HL-60 (cell line): Measurements from ENCODE around the gene RHBDL3.

Source experiments
- DNase-seq, 2 experiments: peaks; one replicate each; pipeline ENCODE4 v3.0.0-alpha.2; 2010 to 2020; ENCODE audit warnings: low read depth in 1 of 2, low spot score in 1 of 2
- H3K27ac ChIP-seq: fragments of 250-450 bp; sonication (Bioruptor Pico); replicated peaks from 2 replicates; pipeline ENCODE4 v1.5.1; 2020; ENCODE audit warnings: mild to moderate bottlenecking, moderate library complexity
- H3K27me3 ChIP-seq: fragments of 250-450 bp; sonication (Bioruptor Pico); 2 replicates; pipeline ENCODE4 v1.5.1; 2021; ENCODE audit warnings: mild to moderate bottlenecking, moderate library complexity; ENCODE audit not compliant: insufficient read depth, poor library complexity, severe bottlenecking
- H3K4me3 ChIP-seq: replicated peaks from 2 replicates; pipeline ENCODE4 v1.5.1; 2011; ENCODE audit warnings: mild to moderate bottlenecking, control low read depth, low read length; ENCODE audit not compliant: insufficient read depth
- GABPA ChIP-seq: IDR thresholded peaks from 2 replicates; pipeline ENCODE4 v1.6.1; 2012; ENCODE audit warnings: low read depth
- POLR2AphosphoS5 ChIP-seq: IDR thresholded peaks from 2 replicates; pipeline ENCODE4 v1.6.1; 2012; ENCODE audit warnings: low read depth
- SPI1 ChIP-seq: IDR thresholded peaks from 2 replicates; pipeline ENCODE4 v1.6.1; 2012; ENCODE audit warnings: low read depth, mild to moderate bottlenecking, borderline replicate concordance
- TF ChIP-seq, protein P1 (sequence below): IDR thresholded peaks from one replicate; pipeline ENCODE4 v1.5.1; 2011; ENCODE audit warnings: low read length, control low read depth, inconsistent platforms; ENCODE audit not compliant: insufficient read depth
- TF ChIP-seq, protein P2 (sequence below): IDR thresholded peaks from 2 replicates; pipeline ENCODE4 v1.6.1; 2012; ENCODE audit warnings: low read depth; ENCODE audit not compliant: insufficient replicate concordance

Gene RHBDL3

DNA sequence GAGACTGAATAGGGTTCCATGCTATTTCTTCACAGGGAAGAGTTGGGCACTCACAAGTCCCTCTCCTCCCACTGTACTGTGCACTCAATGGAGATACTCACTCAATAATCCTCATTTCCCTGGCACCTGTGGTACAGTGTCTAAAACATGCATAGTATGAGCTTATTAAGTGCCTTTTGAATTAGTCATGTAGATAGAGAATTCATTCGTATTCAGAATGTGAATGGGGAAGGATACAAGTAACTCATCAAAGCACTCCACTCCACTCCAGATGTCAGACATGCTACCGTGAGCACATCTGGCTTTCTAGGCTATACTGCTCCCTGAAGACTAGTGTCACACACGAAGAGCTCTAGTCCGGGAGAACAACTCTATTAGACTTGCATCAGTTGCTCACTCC lies 70.1 kb downstream of the RHBDL3 start:
- no peak for DNase-seq
- H3K27me3 ChIP-seq, result no peaks in the 10 kb centered on the region
- no peak overlapping the region for H3K27ac ChIP-seq
- TF ChIP-seq SPI1 (no peak), POLR2AphosphoS5 (no peak), GABPA (no peak)
- TF ChIP-seq, protein P1, sequence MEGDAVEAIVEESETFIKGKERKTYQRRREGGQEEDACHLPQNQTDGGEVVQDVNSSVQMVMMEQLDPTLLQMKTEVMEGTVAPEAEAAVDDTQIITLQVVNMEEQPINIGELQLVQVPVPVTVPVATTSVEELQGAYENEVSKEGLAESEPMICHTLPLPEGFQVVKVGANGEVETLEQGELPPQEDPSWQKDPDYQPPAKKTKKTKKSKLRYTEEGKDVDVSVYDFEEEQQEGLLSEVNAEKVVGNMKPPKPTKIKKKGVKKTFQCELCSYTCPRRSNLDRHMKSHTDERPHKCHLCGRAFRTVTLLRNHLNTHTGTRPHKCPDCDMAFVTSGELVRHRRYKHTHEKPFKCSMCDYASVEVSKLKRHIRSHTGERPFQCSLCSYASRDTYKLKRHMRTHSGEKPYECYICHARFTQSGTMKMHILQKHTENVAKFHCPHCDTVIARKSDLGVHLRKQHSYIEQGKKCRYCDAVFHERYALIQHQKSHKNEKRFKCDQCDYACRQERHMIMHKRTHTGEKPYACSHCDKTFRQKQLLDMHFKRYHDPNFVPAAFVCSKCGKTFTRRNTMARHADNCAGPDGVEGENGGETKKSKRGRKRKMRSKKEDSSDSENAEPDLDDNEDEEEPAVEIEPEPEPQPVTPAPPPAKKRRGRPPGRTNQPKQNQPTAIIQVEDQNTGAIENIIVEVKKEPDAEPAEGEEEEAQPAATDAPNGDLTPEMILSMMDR, result no peak
- TF ChIP-seq, protein P2, sequence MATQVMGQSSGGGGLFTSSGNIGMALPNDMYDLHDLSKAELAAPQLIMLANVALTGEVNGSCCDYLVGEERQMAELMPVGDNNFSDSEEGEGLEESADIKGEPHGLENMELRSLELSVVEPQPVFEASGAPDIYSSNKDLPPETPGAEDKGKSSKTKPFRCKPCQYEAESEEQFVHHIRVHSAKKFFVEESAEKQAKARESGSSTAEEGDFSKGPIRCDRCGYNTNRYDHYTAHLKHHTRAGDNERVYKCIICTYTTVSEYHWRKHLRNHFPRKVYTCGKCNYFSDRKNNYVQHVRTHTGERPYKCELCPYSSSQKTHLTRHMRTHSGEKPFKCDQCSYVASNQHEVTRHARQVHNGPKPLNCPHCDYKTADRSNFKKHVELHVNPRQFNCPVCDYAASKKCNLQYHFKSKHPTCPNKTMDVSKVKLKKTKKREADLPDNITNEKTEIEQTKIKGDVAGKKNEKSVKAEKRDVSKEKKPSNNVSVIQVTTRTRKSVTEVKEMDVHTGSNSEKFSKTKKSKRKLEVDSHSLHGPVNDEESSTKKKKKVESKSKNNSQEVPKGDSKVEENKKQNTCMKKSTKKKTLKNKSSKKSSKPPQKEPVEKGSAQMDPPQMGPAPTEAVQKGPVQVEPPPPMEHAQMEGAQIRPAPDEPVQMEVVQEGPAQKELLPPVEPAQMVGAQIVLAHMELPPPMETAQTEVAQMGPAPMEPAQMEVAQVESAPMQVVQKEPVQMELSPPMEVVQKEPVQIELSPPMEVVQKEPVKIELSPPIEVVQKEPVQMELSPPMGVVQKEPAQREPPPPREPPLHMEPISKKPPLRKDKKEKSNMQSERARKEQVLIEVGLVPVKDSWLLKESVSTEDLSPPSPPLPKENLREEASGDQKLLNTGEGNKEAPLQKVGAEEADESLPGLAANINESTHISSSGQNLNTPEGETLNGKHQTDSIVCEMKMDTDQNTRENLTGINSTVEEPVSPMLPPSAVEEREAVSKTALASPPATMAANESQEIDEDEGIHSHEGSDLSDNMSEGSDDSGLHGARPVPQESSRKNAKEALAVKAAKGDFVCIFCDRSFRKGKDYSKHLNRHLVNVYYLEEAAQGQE, result no peak
- no peak overlapping the region for H3K4me3 ChIP-seq

DNA sequence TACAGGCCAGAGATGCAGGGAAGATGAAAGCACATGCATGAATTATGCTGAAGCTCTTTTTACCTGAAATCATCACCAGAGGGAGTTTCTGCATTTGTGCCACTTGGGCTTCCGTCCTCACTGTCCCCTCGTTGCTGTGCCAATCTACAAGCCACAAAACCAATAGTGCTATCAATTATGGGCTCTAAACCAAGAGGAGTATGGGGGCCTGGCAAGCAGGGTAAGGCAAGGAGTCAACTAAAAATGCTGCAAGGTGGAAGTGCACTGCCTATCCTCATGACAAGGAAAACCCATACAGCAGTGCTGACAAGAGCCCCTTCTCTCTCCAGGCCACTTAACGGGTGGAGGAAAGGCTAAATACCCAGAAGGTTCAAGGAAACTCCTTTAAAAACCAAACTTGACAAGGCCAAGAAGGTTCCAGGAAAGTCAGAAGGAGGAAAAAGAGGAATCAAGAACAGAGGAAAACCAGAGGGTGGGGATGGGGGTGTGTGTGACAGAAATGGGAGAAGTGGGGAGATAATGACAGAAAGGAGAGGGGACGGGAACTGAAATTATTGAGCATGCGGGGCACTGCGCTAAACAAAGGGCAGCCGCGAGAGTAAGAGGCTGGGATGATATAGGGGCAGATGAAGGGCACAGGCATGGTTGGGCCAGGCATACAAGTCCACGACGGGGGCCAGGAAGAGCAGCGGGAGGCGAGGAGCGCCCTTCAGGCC lies 75.7 kb downstream of the RHBDL3 start:
- Histone ChIP-seq H3K4me3 (peak overlapping the region; percentile 66), H3K27ac (peak overlapping the region; percentile 75), H3K27me3 (no peaks in the 10 kb centered on the region)
- DNase-seq, result peak; percentile 48 to 50
- TF ChIP-seq SPI1 (no peak), GABPA (no peak), POLR2AphosphoS5 (no peak)
- TF ChIP-seq, protein P1, result no peak
- TF ChIP-seq, protein P2, result no peak

DNA sequence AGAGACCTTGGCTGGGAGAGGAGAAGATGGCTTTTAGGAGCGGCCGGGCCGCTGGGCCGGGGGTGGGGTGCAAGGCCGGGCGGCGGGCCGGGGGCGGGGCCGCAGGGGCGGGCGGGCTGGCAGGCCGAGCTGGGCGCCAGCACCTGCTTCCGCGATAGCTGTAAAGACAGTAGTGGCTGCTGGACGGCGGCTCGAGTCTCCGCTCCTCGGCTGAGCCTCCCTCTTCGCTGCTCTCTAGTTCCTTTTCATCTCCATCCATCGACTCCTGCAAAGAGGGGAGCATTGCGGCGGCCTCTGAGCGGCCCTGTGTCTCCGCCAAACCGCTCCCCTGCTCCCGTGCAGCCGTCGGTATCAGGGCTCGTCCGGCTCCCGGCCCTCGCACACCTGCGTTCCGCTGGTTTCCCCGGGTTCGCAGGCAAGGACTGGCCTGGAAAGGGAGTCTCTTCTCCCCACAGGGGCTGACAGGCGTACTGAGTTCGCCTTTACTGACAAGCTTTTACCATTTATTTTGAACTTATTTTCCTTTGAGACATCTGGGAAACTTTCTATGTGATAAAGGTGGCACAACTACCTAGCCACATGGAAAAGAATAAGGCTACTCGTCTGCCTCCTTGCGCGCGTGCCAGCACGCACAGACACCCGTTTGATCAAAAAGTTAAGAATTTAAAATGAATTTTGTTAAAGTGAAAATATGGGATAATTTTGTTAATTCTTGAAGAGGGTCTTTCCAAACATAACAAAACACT lies 76.4 kb downstream of the RHBDL3 start, which contains the start of gene C17orf75:
Gene C17orf75 (minus strand): TSS at position 317 of the 746 bp plus-strand sequence. CDS start 34 bp downstream, at position 283.
- Histone ChIP-seq H3K4me3 (peak within 1 kb of the TSS; percentile 66), H3K27ac (peak within 1 kb of the TSS; percentile 75), H3K27me3 (no peaks in the 10 kb centered on the region)
- TF ChIP-seq GABPA, result peak; percentile 94
- no peak for TF ChIP-seq SPI1
- TF ChIP-seq, protein P1, result no peak
- TF ChIP-seq POLR2AphosphoS5, result peak; percentile 92
- TF ChIP-seq, protein P2, result peak; percentile 71
- DNase-seq, result peak; percentile 82 to 90
